ENCODE data around the gene MYH7.
"Not testable (repeated sequence)": the region's sequence is repeated elsewhere in the genome, so short reads cannot be mapped to it uniquely, and the experiment has no call there.

The MYH7 gene

DNA sequence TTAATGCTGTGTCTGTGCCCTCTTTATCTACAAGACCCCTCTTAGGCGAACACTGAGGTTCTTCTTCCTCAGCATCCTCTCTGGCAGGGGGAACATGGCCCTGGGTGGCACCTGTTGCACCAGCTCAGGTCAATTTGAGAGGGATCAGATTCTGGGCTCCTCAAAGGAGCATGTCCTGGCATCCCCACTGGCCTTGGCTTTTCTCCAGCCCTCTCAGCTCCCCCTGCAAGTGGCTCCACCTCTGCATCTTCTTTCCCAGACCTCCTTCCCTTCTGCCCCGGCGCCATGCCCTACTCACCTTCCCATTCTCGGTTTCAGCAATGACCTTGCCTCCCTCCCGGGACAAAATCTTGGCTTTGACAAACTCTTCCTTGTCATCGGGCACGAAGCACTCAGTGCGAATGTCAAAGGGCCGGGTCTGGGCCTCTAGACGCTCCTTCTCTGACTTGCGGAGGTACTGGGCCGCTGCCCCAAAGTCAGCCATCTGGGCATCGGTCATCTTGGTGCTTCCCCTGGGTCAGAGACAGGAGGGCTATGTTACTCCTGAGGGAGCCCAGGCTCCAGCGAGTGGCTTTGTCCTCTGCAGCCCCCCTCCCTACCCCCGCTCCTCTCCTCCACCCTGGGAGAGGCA lies 28.6 kb downstream of the MYH7 start:
- DNase-seq (ENCODE audit: low read depth in 2 of 2) = no peak

DNA sequence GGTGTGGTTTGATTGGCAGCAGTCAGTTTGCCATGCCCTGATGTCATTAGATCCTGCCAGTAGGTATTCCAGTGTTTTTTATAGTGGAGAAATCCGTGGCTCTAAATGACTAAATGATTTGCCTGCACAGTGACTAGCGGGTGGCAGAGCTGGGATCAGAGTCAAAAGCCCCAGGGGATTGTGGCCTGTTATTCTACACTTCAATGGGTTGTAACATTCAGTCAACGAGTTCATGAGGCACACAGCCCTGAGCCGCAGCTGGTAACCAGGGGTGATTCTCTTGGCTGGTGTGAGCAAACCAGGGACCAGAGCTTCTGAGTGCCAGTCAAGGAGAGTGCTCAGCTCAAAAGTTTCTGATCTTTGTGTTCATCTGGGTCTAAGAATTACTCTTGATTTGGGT lies 29.2 kb downstream of the MYH7 start:
- DNase-seq (ENCODE audit: low read depth in 2 of 2) = no peak

DNA sequence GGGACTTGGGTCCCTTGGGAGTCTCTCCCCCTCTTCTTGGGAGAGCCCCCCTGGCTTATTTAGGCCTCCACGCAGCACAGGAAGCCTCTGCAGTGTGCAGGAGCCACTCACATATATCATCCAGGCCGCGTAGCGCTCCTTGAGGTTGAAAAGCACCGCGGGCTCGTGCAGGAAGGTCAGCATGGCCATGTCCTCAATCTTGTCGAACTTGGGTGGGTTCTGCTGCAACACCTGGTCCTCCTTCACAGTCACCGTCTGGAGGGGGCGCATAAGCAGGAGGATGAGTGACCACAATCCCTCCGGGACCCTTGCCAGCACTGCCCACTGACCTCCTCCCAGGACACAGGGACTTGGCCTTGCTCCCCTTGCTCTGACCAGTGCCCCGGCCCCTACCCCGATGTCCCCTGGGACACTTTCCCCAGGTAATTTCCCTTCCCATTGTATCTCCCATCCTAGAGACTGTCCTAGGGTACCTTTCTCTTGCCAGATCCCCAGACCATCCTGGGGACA lies 29.9 kb downstream of the MYH7 start:
- no peak for DNase-seq (ENCODE audit: low read depth in 2 of 2)

DNA sequence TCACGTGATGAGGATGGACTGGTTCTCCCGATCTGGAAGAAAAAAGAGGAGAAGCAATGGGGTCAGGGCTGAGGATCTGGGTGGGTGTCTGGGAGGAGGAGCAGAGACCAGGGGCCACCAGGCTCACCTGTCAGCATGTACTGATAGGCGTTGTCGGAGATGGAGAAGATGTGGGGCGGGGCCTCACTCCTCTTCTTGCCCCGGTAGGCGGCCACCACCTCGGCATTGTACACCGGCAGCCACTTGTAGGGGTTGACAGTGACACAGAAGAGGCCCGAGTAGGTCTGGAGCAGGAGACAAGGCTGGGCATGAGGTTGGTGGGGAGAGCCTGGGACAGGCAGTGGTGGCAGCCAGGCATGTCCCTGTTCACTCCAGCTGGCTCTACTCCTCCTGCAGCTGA lies 30.4 kb downstream of the MYH7 start:
- DNase-seq (ENCODE audit: low read depth in 2 of 2) = no peak

DNA sequence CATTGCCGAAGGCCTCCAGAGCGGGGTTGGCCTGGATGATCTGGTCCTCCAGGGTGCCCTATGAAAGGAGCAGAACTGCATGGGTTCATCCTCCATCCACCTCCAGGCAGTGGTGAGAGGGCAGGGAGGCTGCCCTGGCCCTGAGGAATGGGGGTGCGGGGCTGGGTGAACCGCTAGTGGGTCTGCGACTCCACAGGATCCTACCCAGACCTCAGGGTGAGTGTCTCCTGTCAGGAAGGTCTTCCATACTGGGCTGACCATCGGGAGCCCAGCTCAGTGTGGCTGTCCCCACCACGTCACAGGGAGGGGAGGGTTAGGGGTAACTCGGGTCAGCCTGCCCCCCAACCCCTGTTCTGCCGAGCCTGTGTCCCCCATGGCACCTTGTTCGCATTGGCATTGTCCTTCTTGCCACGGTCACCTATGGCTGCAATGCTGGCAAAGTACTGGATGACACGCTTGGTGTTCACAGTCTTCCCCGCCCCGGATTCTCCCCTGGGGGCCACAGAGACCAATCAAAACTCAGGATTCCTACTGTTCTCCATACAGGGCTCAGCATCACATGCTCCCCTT lies 31.0 kb downstream of the MYH7 start:
- no peak for DNase-seq (ENCODE audit: low read depth in 2 of 2)

DNA sequence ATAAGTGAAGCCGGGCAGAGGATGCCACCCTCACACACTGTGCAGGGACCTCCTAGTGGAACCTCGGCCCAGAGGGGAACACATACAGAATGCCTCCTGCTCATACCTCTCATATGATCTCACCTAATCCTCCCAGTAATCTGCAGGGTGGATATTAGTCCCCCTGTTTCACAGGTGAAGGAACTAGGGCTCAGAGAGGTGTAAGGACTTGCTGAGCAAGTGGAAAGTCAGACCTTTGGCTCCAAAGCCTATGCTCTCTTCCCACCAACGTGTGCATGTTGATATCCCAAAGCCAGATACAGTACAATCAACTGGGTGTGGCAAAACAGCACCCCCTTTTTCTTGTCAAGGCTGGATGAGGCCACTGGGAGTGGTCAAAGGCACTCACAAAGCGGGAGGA lies 31.6 kb downstream of the MYH7 start:
- DNase-seq (ENCODE audit: low read depth in 2 of 2) = no peak

DNA sequence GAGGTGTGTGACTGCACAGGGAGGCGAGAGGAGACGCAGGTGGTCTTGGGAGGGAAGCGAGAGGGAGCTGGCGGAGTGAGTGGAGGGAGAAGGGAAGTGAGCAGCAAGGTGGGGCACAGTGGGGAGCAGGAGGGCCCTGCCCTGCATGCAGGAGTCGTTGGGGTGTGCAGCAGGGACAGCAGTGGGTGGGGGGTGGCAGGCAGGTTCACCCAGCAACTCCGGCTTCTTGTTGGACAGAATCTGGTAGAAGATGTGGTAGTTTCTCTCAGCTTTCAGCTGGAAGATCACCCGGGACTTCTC lies 32.4 kb downstream of the MYH7 start:
- DNase-seq (ENCODE audit: low read depth in 2 of 2) = no peak

DNA sequence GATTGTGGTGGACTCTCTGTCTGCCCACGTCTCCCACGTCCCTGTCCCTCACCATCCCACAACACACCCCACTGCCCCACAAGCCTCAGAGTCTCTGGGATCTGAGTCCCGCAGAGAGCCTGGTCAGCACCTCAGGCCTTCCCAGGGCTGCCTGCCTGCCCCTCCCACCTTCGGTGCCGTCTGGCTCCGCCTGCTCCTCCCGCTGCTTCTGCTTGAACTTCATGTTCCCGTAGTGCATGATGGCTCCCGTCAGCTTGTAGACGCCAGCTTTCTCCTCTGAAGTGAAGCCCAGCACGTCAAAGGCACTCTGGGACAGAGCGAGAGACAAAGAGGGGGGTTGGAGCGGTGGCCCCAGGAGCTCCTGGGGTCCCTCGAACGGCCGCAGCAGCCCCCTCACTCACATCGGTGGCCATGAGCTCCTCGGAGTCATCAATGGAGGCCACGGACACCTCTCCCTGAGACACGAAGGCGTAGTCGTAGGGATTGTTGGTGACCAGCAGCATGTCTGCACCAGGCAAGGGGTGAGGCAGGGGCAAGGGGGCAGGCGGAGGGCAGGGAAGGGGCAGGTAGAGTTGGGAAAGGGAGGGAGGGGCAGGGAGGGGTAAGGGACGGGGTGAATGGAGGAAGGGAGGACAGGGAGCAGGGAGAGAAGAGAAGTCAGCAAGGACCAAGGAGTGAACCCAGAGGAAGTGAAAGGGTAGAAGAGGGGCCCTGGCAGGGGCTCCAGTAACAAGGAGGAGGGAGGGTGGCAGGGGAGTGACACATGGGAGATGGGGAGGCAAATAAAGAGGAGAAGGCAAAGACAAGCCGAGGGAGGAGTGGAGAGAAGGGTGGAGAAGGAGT lies 32.9 kb downstream of the MYH7 start:
- no peak for DNase-seq (ENCODE audit: low read depth in 2 of 2)

DNA sequence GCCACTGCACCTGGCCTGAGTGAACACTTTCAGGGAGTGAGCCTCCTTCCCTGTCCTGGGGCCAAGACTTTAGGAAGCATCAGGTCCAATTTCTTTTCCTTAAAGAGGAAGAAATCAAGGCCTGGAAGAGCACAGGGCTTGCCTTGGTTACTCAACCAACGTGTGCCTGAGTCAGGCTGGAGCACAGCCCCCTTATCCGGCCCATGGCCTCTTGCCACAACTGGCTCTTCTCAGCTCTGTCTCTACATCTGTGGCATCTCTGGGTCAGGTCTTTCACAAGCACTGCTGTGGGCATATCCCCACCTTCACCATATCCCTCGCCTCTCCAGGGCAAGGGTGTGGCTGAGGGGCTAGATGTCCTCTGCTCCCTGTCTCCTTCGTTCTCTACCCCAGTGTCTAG lies 34.2 kb downstream of the MYH7 start:
- DNase-seq (ENCODE audit: low read depth in 2 of 2) = no peak

DNA sequence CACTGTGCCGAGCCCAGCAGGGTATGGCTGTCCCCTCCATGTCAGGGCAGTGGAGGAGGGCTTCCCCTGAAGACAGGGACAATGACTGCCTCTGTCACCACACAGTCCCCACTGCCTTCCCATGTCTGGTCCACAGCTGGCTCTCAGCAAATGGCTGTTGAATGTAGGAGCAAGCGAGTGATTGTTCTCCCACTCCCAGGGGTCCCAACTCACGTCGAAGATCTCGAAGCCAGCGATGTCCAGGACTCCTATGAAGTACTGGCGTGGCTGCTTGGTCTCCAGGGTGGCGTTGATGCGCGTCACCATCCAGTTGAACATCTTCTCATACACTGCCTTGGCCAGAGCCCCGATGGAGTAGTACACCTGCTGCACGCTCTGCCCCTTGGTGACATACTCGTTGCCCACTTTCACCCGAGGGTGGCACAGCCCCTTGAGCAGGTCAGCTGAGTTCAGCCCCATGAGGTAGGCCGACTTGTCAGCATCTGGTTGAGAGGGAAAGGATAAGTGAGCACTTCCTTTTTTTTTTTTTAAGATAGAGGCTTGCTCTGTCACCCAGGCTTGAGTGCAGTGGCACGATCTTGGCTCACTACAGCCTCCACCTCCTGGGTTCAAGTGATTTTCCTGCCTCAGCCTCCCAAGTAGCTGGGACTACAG lies 34.8 kb downstream of the MYH7 start:
- DNase-seq (ENCODE audit: low read depth in 2 of 2) = not testable (repeated sequence)

DNA sequence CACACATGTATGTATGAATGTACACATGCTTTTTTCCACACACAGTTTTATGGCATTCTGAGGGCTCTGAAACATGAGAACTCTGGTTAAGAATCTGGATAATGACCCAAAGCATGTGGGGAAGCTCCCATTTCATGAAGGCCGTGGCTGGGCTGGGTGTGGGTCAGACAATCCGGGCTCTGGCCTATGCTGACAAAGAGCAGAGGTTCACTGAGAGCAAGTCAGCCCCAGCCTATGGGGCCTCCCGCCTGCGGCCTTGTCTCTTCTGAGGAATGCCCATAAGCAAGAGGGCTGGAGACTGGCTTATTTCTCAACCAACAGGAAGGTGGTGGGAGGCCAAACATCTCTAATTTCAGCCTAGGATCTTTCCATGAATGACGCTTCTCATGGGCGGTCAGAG lies 35.9 kb downstream of the MYH7 start:
- no peak for DNase-seq (ENCODE audit: low read depth in 2 of 2)

DNA sequence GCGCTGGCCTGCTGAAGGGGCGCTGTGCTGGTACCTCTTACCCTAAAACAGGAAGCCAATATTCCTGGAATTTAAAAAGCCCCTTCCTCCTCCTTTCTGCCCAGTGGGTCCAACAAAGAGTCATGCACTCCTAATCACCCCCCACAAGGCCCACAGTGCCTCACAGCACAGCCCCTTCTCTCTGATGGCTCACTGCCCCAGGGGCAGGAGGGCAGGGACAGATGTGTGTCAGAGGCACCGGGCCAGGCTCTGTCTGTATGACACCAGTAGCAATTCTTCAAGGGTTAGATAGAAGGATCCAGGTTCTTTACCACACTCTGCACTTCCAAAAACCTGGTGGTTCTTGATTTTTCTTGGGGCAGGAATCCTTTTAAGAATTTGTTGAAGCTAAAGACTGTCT lies 36.3 kb downstream of the MYH7 start:
- no peak for DNase-seq (ENCODE audit: low read depth in 2 of 2)

DNA sequence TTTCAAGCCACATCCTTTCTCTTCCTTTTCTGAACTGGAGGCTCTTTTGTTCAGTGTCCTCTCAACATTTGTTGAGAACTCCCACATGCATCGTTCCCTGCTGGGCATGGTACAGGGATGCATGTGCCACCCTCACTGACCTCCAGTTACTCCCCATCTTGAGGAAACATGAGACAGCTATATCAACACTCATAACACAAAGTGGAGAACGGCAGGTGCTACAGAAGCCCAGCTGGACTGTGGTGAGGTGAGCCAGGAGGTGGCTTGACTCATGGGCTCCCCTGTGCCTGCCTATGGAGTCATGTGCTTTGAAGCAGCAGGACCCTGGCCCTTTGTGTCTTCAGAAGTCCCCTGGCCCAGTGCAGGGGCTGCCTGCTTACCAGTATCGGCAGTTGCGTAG lies 37.1 kb downstream of the MYH7 start:
- no peak for DNase-seq (ENCODE audit: low read depth in 2 of 2)

DNA sequence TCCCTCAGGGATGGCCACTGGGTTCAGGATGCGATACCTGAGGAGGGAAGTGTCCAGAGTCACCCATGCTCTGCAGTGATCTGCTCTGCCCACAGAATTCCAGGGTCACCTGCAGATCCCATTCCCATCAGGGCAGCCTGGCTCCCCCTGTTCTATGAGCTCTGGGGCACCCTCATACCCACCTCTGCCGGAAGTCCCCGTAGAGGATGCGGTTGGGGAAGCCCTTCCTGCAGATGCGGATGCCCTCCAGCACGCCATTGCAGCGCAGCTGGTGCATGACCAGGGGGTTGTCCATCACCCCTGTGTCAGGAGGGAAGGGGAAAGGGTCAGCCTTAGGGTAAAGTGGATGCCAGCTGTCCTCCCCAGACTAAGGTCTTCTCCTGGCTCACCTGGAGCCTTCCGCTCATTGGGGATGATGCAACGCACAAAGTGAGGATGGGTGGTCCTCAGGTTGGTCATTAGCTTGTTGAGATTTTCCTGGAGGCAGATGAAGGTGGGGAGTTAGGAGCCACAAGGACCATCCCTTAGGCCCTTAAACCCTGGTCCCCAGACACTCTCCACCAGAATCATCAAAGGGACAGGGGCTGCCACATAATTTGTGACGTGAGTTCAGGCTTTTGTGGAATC lies 38.6 kb downstream of the MYH7 start:
- DNase-seq (ENCODE audit: low read depth in 2 of 2) = no peak

DNA sequence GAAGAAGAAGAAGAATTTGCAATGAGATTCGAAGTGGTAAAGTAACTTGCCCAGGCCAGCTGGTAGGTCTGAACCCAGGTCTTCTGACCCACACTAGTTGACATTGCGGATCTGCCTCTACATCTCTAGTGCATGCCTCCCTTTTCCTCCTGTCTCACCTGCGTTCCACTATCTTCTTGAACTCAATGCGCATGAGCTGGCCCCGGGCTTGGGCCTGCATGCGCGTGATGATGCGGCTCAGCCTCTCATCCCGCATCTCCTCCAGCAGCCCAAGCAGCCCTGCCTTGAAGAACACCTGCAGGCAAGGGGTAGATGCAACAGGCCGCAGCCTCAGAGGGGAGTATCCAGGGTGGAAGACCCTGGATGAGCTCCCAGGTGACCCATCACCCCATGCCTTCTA lies 39.3 kb downstream of the MYH7 start:
- DNase-seq (ENCODE audit: low read depth in 2 of 2) = no peak

DNA sequence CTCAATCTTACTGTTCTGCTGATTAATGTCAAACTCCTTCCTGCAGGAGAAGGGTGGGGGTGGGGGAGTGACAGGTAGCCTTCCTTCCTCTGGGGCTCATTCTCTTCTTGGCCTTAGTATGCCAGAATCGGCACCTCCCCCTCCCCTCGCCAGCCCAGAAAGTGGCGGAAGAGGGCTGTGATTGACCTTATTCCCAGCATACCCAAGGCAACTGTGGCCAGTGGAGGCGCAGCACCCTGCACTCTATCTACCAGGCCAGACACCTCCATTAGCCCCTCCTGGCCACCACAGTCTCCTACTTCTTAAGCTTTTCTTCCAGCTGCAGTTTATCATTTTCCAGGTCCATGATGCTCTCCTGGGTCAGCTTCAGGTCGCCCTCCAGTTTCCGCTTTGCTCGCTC lies 42.8 kb downstream of the MYH7 start:
- no peak for DNase-seq (ENCODE audit: low read depth in 2 of 2)

DNA sequence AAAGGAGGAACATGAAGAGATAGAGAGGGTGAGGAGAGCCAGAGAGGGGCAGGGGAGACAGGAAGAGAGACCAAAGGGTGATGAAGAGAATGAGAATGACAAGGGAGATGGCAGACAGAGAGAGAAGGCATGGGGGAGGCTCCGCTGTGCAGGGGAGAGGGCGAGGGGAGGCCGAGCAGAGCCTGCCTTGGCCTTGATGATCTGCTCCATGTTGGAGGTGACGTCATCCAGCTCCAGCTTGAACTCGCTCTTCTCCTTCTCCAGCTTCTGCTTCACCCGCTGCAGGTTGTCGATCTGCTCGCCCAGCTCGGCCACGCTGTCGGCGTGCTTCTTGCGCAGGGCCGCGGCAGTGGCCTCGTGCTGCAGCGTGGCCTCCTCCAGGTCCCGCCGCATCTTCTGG lies 45.6 kb downstream of the MYH7 start:
- not testable (repeated sequence) for DNase-seq (ENCODE audit: low read depth in 2 of 2)

DNA sequence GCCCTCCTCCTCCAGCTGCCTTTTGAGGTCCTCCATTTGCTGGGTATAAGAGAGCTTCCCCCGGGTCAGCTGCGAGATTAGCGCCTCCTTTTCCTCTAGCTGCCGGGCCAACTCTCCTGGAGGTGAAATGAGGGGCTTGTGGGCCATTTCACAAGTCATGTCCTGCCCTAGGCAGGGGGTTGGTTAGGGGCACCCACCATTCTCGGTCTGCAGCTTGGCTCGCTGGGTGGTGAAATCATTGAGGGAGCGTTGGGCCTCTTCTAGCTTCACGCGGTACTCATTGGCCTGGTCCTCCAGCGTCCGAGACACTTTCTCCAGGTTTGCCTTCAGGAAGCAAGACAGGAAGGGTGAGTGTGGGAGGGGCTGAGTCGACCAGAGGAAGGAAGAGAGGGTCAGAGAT lies 46.1 kb downstream of the MYH7 start:
- no peak for DNase-seq (ENCODE audit: low read depth in 2 of 2)

DNA sequence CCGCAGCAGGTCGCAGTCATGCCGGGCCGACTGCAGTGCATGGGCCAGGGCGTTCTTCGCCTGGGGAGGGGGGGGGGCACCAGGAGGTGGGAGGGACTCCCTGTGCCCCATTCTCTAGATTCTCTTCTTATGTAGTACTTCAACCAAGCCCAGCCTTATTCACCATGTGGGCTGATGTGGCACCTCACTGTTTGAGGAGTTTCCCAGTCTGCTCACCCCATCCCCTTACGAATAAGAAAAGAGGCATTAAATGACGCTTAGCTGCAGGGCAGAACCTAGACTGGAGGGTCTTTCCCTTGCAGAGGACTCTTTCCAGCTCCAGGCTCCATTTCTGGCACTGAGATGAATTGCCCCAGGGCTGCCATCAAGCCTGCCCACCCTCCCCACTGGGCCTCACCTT lies 46.5 kb downstream of the MYH7 start:
- no peak for DNase-seq (ENCODE audit: low read depth in 2 of 2)

DNA sequence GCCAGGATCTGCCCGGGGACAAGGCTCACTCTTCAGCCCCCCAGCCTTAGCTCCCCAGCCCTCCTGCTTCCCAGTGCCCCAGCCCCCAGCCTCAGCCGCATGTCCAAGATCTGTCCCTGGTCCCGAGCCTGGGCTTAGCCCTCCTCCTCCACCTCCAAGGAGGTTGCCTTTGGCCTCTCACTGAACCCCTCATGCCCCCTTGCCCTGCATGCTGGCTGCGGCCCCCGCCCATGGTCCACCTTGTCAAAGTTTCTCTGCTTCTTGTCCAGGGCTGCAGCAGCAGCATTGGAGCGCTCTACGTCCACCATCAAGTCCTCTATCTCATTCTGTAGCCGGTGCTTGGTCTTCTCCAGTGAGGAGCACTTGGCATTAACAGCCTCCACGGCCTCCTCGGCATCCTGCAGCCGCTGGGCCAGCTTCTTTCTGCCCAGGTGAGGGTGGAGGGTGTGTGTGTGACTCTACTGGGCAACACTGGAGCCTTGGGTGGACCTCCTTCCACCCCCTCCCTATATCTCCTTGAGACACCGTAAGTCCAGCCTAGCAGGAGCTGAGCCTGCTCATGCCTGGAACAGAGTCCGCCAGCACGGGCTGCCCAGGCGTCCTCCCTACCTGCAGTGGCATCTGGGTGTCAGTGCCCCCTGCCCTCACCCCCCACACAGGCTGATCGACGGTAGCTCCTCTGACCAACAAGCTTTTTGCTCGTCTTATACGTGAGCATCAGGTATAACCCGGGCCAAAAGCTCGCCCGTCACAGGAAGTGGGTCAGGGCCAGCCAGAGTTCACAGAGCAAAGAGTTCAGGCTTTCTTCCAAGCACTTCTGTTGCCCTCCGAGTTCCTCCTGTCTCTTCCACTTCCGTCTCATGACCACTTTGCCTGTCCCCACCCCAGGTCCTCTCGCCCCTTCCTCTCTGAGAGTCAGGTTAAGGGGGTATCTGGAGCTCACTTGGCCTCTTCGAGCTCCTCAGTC lies 47.3 kb downstream of the MYH7 start:
- no peak for DNase-seq (ENCODE audit: low read depth in 2 of 2)

DNA sequence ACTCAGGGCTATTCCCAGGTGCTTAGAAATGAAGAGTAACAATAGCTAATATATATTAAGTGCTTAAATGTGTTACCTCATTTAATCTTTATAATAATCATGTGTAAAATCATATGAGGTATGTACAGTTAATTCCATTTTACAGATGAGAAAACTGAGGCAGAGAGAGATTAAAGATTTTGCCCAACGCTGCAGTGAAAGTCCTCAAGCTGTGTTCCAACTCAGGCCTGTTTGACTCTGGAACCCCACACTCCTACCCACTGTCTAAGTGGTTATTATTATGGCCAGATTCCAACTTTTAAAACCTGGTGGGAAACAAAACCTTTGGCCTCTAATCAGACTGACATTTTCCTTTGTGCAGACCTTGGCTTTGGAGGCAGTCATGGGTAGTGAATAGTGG lies 48.5 kb downstream of the MYH7 start:
- no peak for DNase-seq (ENCODE audit: low read depth in 2 of 2)

Data from stimulated activated CD4-positive, alpha-beta T cell treated with anti-CD3 and anti-CD28 coated beads, Interleukin-15, amount 100 ng/mL, for 48 hours (primary cell).